HPDE6-E6E7 (cell line): ENCODE measurements around the gene ACTL8.

Experiments
- DNase-seq: peaks from one replicate; pipeline ENCODE4 v3.0.0; 2011; ENCODE audit warnings: missing footprints; ENCODE audit errors: extremely low spot score

The ACTL8 gene

DNA sequence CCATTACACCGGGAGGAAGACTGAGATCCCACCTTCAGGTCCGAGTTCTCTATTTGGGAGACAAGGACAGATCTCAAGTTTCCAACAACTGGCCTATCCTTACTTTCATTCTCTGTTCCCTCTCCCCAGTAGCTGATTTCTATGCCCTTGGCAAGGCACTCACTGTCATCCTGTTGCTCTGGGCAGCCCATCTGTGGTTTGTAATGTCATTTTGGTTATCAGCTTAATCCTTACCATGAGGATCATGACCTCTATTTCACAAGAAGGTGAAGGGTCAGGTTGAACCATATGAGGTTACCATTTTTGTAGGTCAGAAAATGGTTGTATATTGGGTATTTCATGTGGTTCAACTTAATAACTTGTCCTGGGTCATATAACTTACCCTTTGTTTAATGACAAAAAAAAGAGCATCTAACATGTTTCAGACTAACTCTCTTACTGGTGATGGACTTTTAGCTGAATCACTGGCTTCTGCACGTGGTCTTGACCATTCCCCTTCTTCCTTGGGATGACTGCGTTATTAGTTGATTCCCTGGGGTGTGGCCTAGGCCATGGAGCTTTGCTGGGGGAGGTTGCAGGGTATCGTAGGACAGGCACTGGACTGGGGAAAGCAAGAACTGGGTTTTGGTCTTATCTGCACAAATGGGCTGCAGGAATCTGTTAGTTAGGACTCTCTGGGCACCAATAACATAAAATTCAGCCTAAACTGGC is 120.2 kb downstream of the ACTL8 start:
- no peak for DNase-seq

DNA sequence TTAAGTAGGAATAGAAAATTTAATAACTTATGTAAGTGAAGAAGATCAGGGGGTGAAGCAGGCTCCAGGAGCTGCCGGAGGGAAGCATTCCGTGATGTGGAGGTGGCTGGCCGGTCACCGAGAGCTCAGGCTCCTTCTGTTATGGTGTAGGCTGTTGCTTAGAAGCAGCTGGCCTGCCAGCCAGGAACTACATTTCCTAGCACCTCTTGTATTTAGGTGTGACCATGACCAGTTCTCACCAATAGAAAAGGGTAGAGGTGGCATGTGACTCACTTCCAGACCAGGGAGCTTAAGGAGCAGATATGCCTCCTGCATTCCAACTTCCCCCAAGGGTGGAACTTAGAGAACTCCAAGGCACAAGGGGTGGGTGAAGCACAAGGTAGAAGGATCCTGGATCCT is 120.7 kb downstream of the ACTL8 start:
- no peak for DNase-seq
